Aorta (tissue), 5 donors: Measurements from ENCODE around the gene TMEM131L. TPM values are rescaled to one million over a fixed set of nuclear protein-coding genes. Genes with fewer than 3 reads are reported as not detected.

Experiments
- ATAC-seq: fragments of 200-7000 bp; cut with Tn5 transposase; one replicate; pipeline ENCODE4 v1.9.1; 2022; ENCODE audit warnings: moderate library complexity; ENCODE audit not compliant: low FRiP score
- DNase-seq, 2 donors: peaks; one replicate each; pipeline ENCODE4 v3.0.0-alpha.2; 2020
- H3K27ac ChIP-seq, 2 donors: one replicate each; pipeline ENCODE4 v1.5.1; 2013; ENCODE audit warnings: low read length in 2 of 2, mild to moderate bottlenecking in 2 of 2, moderate library complexity in 2 of 2, control low read depth in 1 of 2, inconsistent platforms in 1 of 2, low read depth in 1 of 2
- H3K27me3 ChIP-seq, 2 donors: one replicate each; pipeline ENCODE4 v1.6.1; 2013; ENCODE audit warnings: control low read depth in 1 of 2, low read length in 1 of 2, mild to moderate bottlenecking in 1 of 2, moderate library complexity in 1 of 2; ENCODE audit not compliant: insufficient read depth in 2 of 2, control insufficient read depth in 1 of 2
- H3K36me3 ChIP-seq, 2 donors: one replicate each; pipeline ENCODE4 v1.6.1; 2013; ENCODE audit warnings: control low read depth in 1 of 2, low read length in 1 of 2, mild to moderate bottlenecking in 1 of 2; ENCODE audit not compliant: insufficient read depth in 2 of 2, control insufficient read depth in 1 of 2
- H3K4me1 ChIP-seq, 2 donors: one replicate each; pipeline ENCODE4 v1.6.1; 2013; ENCODE audit warnings: low read length in 2 of 2, control low read depth in 1 of 2, mild to moderate bottlenecking in 1 of 2, moderate library complexity in 1 of 2; ENCODE audit not compliant: insufficient read depth in 2 of 2, control insufficient read depth in 1 of 2
- H3K4me3 ChIP-seq, 2 donors: one replicate each; pipeline ENCODE4 v1.5.1; 2013; ENCODE audit warnings: low read length in 2 of 2, control low read depth in 1 of 2, mild to moderate bottlenecking in 1 of 2
- H3K9me3 ChIP-seq: one replicate; pipeline ENCODE4 v1.6.1; 2013; ENCODE audit warnings: mild to moderate bottlenecking, low read length; ENCODE audit not compliant: control insufficient read depth
- WGBS, 2 donors: extraction: QIAGEN DNeasy Blood & Tissue Kit; methylation state at CpG; one replicate each; pipeline ENCODE4 v1.1.7; 2013; 5-methylcytosine and 5-hydroxymethylcytosine counted together
- intact Hi-C, 2 donors: fragments of 100-400 bp; cut with DNase I; formaldehyde crosslinking; loops; one replicate each; pipeline versions ENCODE4 v1.14.2 to v1.15.0; 2022
- polyA plus RNA-seq, 2 donors: library from polyadenylated mRNA; stranded (reverse); fragments of 200-250 nt; gene quantifications; one replicate each; pipeline ENCODE4 v1.2.3, GENCODE V29; 2013
- total RNA-seq, 2 donors: library from RNA; stranded (reverse); fragmentation: NEBNext Ultra II Directional; extraction: Animal tissue kit (Norgen Biotek cat#: 25700); gene quantifications; one replicate each; pipeline ENCODE4 v1.2.1, GENCODE V29; 2021
- donor health status: healthy with polysubstance abuse.
- donor health status: Bipolar disorder and iron deficiency.
- donor health status: DM: no; HTN: no; CAD: no.
- donor health status: DM: no; HTN: no; CAD: no.
- donor health status: DM: yes; HTN: yes; CAD: no.

Gene TMEM131L
- total and polyA plus RNA-seq, 4 donors = 2.0 to 22.5 (median 17.5) TPM

GRCh38 chr4:153585026-153585425 lies 118.9 kb downstream of the TMEM131L start:
- DNase-seq = no peak
- H3K36me3 ChIP-seq = peaks cover 4 to 5% of the 10 kb centered on the region in 2 donors
- no peak for ATAC-seq
- no peaks in the 10 kb centered on the region for H3K27me3 ChIP-seq
- 74 to 84% methylated on average over 7 of the region's 7 CpGs for WGBS, 2 donors
- intact Hi-C loops = no loop called here
- no peaks in the 10 kb centered on the region for H3K9me3 ChIP-seq
- no peak overlapping the region for H3K4me3 ChIP-seq
- no peak overlapping the region for H3K27ac ChIP-seq
- no peaks in the 10 kb centered on the region for H3K4me1 ChIP-seq

- H3K27me3 ChIP-seq = no peaks in the 10 kb centered on the region
- peaks cover 5 to 9% of the 10 kb centered on the region in 2 donors for H3K36me3 ChIP-seq
- no peak for DNase-seq
- H3K27ac ChIP-seq = no peak overlapping the region
- no peak for ATAC-seq
- intact Hi-C loops = no loop called here
- 64 to 79% methylated on average over 7 of the region's 7 CpGs for WGBS, 2 donors
- H3K9me3 ChIP-seq = no peaks in the 10 kb centered on the region
- no peaks in the 10 kb centered on the region for H3K4me1 ChIP-seq
- no peak overlapping the region for H3K4me3 ChIP-seq
These were observed 123.8 kb downstream of the TMEM131L start for GRCh38 chr4:153589703-153590595.

GRCh38 chr4:153591441-153591840 lies 125.3 kb downstream of the TMEM131L start:
- Histone ChIP-seq H3K27me3 (no peaks in the 10 kb centered on the region), H3K9me3 (no peaks in the 10 kb centered on the region), H3K27ac (no peak overlapping the region), H3K4me3 (no peak overlapping the region), H3K4me1 (no peaks in the 10 kb centered on the region), H3K36me3 (peaks cover 5 to 8% of the 10 kb centered on the region in 2 donors)
- WGBS, 2 donors = 80 to 88% methylated on average over 8 of the region's 8 CpGs
- no peak for DNase-seq
- intact Hi-C loops = no loop called here
- ATAC-seq = no peak

- 92 to 93% methylated on average over 2 of the region's 2 CpGs for WGBS, 2 donors
- intact Hi-C loops = no loop called here
- H3K27me3 ChIP-seq = no peaks in the 10 kb centered on the region
- peaks cover 5 to 8% of the 10 kb centered on the region in 2 donors for H3K36me3 ChIP-seq
- H3K27ac ChIP-seq = no peak overlapping the region
- no peaks in the 10 kb centered on the region for H3K4me1 ChIP-seq
- DNase-seq = no peak
- H3K4me3 ChIP-seq = no peak overlapping the region
- no peak for ATAC-seq
- no peaks in the 10 kb centered on the region for H3K9me3 ChIP-seq
These were observed 125.9 kb downstream of the TMEM131L start for GRCh38 chr4:153592064-153592463.

GRCh38 chr4:153593161-153593560 lies 127.0 kb downstream of the TMEM131L start:
- DNase-seq = no peak
- intact Hi-C loops = no loop called here
- 75 to 80% methylated on average over 5 of the region's 5 CpGs for WGBS, 2 donors

GRCh38 chr4:153594210-153594609 lies 128.1 kb downstream of the TMEM131L start:
- H3K36me3 ChIP-seq = peaks cover 2 to 8% of the 10 kb centered on the region in 2 donors
- no peaks in the 10 kb centered on the region for H3K27me3 ChIP-seq
- H3K9me3 ChIP-seq = no peaks in the 10 kb centered on the region
- H3K4me3 ChIP-seq = no peak overlapping the region
- DNase-seq (no peak), ATAC-seq (peak; percentile 63)
- intact Hi-C loops = no loop called here
- H3K27ac ChIP-seq = no peak overlapping the region
- WGBS, 2 donors = 7 to 8% methylated on average over 2 of the region's 2 CpGs
- no peaks in the 10 kb centered on the region for H3K4me1 ChIP-seq

More at GRCh38 chr4:153593161-153593560, 127.0 kb downstream of the TMEM131L start:
- Histone ChIP-seq H3K27me3 (no peaks in the 10 kb centered on the region), H3K9me3 (no peaks in the 10 kb centered on the region), H3K27ac (no peak overlapping the region), H3K36me3 (peaks cover 5 to 8% of the 10 kb centered on the region in 2 donors), H3K4me1 (no peaks in the 10 kb centered on the region), H3K4me3 (no peak overlapping the region)
- no peak for ATAC-seq

- H3K9me3 ChIP-seq = no peaks in the 10 kb centered on the region
- intact Hi-C loops = no loop called here
- H3K36me3 ChIP-seq = peaks cover 0 to 5% of the 10 kb centered on the region in 2 donors
- DNase-seq (no peak), ATAC-seq (no peak)
- 87 to 90% methylated on average over 6 of the region's 6 CpGs for WGBS, 2 donors
- peak overlapping the region; percentile 43 to 61 for H3K27ac ChIP-seq
- no peaks in the 10 kb centered on the region for H3K27me3 ChIP-seq
- peaks cover 0 to 3% of the 10 kb centered on the region in 2 donors for H3K4me1 ChIP-seq
- H3K4me3 ChIP-seq = no peak overlapping the region
These were observed 129.9 kb downstream of the TMEM131L start for GRCh38 chr4:153595894-153596601.

- ATAC-seq (no peak), DNase-seq (no peak)
- no peak overlapping the region for H3K4me3 ChIP-seq
- H3K36me3 ChIP-seq = peaks cover 0 to 6% of the 10 kb centered on the region in 2 donors
- intact Hi-C loops = no loop called here
- 92 to 96% methylated on average over 3 of the region's 3 CpGs for WGBS, 2 donors
- H3K27ac ChIP-seq = no peak overlapping the region
- H3K9me3 ChIP-seq = no peaks in the 10 kb centered on the region
- H3K27me3 ChIP-seq = no peaks in the 10 kb centered on the region
- peaks cover 0 to 3% of the 10 kb centered on the region in 2 donors for H3K4me1 ChIP-seq
These were observed 136.6 kb downstream of the TMEM131L start for GRCh38 chr4:153602758-153603157.
